Measurements from ENCODE around the gene NOLC1.

Gene NOLC1

DNA sequence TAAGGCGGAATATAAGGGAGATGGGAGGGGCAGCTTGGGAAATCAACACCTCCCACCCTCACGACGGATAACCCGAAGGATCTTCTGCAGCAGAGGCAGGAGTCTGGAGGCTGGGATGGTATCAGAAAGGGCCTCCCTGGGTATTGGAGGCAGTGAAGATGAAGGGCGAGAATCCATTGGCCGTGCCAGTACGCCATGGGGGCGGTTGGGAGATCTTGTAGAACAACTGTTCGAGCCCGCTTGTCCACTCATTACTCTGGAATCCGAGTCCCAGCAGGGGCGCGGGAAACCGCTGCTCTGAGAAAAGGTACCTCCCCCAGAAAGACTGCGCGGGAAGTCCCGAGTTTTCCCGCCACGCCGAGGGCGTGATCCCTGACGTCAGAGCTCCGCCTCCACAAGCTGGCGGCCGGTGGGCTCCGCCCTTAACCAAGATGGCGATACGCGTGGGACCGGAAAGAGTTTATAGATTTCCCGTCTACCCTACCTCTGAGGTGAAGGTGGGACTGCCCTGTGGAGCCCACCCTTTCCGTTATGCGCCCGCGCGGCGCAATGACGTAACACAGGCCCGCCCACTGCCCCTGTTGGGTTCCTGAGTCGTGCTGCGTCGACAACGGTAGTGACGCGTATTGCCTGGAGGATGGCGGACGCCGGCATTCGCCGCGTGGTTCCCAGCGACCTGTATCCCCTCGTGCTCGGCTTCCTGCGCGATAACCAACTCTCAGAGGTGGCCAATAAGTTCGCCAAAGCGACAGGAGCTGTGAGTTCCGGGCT, at the start of gene NOLC1:
NOLC1 (plus strand) TSS at position 616 of the 771 bp plus-strand sequence; CDS start at position 638, 22 bp downstream.
- DNase-seq (ENCODE audit: low read depth, low spot score) = peak; percentile 100

DNA sequence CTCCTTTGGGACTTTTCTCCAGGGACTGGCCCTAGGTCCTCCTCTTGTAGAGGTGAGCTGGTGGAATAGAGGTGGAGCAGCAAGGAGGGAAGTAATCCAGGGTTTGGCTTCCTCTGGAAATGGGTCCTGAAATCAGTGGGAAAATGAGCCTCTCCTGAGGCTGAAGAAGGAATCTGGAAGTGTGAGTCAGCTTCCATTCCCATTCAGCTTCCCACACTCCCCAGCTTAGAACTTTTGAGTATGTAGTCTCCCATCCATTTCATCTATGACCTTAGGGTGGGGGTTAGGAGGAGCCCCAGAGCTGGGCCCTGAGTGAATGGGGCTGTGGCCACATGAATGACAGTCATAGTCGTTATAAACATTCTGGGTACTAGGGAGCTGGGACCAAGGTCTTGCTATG, 49.8 kb upstream of the NOLC1 start:
- DNase-seq (ENCODE audit: low read depth, low spot score) = no peak

DNA sequence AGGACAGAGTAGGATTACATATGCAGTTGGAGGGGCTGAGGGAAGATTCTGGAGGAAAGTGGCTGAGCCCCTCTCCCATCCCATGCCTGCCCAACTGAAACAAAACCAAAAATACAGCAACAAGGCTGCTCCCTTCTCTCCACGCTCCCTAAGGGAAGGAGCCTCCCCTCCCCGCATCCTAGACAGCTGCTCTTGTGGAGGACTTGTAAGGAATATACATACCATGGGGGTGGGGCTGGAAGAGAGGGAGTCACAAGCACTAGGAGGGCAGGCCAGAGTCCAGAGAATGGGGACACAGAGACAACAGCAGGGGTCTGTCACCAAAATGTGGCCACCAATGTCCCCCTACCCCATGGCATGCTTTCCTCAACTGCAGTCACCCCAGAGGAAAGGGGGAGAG, 45.2 kb upstream of the NOLC1 start:
- no peak for DNase-seq (ENCODE audit: low read depth, low spot score)

DNA sequence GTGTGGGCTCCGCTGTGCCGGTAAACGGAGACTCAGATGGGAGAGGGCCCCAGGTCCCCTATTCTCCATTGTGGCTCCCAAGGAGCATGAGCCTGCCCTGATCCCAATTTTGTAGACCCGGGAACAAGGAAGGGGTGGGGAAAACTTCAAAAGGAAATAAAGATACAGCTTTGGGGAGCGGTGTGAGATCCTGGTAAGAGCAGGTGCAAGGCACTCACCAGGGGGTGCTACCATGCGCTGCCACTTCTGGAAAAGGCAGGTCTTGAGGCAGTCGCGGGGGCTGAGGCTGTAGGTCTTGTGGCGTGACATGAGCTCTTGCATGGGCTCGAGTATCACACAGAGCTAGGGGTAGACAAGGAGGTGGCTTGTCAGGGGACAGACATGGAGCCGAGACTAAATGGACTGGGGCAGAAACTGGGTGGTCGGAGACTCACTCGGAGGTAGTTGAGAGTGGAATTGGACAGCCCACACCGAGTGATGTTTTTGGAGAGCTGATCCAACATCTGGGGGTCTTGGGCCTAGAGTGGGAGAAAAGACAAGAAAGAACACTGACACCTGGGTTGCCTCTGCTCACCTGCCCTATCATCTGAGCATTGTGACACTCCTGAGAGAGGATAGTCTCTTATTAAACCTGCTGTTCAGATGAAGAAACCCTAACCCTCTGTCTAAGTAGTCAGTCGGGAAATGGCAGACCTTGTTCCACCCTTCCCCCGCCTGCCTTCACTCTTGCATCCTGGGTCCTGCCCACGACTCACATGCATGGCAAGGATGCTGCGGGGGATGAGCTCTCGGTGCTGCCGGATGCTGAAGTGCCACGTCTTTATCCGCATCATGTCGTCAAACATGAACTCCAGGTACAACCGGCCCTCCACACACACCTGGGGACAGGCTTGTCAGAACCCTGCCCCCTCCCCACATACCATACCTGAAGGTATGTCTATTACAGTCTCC, 42.7 kb upstream of the NOLC1 start:
- DNase-seq (ENCODE audit: low read depth, low spot score) = no peak

- DNase-seq (ENCODE audit: low read depth, low spot score) = no peak
Measured at GRCh38 chr10:102111276-102111675, 40.9 kb upstream of the NOLC1 start.

- DNase-seq (ENCODE audit: low read depth, low spot score) = no peak
Measured at GRCh38 chr10:102112210-102112817, 39.9 kb upstream of the NOLC1 start.

DNA sequence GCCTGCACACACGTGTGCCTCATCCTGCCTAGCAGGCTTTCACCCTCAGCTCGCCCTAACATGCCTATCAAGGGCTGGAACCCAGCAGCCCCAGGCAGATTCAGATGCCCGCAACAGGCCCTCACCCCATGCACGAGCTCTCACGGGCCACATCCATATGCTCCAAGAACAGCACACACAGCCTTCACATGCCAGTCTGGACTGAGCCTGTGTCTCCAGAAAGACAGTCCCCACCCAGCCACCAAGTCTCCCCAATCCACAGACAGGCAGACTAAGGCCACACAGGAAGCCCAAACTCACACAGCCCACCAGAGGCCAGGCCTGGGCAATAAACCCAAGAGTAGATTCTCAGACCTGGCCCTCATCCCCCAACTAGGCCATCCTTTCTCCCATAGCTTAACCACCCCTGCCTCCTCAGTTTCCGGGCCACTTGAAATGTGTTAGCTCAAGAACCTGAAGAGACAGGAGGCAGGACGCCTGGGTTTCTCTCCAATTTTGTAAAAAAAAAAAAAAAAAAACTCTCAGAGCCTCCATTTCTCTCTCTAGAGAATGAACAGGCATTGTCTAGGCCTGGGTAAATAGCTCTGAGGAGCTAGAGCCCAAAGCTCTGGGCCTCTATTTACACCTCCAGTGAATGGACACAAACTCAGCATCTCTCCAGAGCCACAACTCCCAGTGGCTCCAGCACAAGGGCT, 38.8 kb upstream of the NOLC1 start:
- DNase-seq (ENCODE audit: low read depth, low spot score) = no peak

DNA sequence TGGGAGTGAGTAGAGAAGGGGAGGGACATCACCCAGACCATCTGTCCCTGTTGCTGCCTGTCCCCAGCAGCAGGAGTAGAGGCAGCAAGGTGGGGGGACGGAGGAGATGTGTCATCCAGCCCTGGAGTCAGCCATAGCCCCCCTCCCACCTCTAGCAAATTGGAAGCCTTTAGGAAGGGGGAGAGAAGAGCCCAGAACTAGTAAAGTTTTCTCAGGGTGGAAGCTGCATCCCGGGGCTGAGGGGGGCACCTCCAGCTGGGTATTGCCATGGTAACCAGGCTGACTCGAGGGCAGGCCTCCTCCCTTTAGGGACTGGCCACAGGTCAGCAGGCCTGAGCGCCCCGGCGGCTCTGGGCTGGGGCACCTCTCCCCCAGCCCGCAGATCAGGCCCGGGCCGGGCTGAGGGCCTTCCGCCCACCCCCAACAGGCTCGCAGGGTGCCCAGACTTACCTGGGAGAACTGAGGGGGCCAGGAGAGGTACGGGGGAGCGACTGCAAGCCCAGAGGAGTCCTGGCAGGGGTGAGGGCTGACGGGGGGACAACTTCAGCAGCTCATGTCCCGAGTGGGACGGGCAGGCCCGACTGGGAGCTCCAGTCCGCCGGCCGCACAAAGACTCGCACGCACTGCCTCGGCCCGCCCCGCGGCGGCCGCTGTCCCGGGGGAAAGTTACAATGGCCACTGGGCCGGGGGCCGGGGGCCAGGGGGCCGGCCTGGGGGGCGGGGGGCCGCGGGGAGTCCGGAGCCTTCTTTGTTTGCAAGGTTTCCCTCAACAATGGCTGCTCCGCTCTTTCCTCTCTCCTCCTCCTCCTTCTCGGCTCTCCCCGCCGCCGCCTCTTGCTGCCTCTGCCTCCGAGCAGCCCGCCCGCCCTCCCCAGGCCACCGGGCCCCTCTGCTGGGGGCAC, 38.0 kb upstream of the NOLC1 start:
- no peak for DNase-seq (ENCODE audit: low read depth, low spot score)

DNA sequence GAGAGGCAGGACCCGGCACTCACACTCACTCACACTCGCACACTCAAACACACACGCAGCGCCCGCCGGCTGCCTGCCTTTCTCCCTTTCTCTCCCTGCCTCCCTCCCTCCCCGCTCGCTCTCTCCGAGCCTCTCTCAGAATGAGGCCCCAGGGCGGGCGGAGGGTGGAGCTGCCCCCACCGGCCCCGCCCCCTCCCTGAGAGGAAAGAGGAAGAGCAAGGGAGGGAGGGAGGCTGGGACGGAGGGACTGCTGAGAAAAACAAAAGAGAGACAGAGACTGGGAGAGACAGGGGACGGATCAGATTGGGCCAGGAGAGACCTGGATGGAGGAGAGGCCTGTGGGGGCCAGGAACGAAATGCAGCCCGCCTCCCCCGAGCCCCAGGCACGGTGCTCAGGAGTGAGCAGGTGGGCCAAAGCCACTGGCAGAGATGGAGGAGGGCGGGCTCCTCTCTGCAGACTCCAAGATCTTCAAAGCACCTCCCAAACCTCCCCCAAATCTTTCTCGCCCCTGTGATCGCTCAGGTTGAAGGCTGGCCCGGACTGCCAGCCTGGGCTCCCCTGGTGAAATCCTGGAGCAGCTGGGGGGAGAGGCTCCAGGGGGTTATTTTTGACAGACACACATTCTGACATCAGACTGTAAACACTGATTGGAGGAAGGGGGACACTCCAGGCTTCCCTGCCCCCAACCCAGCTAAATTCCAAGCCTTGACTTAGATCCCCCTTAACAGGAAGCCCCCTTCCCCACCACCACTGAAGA, 37.1 kb upstream of the NOLC1 start:
- DNase-seq (ENCODE audit: low read depth, low spot score) = peak; percentile 75

GRCh38 chr10:102115775-102116174, 36.4 kb upstream of the NOLC1 start:
- DNase-seq (ENCODE audit: low read depth, low spot score) = no peak

GRCh38 chr10:102116656-102117055, 35.5 kb upstream of the NOLC1 start:
- no peak for DNase-seq (ENCODE audit: low read depth, low spot score)

DNA sequence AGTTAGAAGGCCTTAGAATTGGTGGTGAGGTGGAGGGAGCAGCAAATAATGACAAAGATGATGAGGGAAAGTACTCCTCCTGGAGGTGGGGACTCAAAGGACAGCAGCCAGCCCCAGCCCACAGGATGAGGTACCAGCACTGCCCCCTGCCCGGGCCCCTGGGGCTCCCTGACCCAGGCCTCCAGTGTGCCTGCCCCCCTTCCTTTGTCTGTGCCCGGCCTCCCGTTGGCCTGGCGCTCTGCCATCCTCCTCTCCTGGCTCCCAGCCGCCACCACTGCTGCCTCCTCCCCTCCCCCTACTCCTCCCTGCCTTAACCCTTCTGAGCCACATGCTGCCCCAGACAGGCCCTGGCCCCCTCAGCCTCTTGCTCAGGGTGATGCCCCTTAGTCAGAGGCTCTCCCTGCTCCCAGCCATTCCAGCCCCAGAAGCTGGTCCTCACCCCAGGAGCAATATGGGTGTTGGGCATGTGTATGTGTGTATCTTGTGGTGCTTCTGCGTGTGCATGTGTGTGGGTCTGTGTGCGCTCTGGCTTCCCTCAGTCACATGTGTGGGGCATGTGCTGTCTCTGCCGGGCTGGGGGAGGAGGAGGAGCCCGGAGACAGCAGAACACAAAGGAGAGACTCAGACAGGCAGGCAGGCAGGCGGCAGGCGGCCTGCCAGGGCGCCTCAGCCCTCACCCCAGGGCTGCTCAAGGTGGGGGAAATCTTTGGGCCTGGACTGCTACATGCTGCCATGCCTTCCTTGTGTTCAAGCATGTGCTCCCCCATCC, 34.6 kb upstream of the NOLC1 start:
- DNase-seq (ENCODE audit: low read depth, low spot score) = peak; percentile 37

GRCh38 chr10:102118867-102119266, 33.3 kb upstream of the NOLC1 start:
- no peak for DNase-seq (ENCODE audit: low read depth, low spot score)

DNA sequence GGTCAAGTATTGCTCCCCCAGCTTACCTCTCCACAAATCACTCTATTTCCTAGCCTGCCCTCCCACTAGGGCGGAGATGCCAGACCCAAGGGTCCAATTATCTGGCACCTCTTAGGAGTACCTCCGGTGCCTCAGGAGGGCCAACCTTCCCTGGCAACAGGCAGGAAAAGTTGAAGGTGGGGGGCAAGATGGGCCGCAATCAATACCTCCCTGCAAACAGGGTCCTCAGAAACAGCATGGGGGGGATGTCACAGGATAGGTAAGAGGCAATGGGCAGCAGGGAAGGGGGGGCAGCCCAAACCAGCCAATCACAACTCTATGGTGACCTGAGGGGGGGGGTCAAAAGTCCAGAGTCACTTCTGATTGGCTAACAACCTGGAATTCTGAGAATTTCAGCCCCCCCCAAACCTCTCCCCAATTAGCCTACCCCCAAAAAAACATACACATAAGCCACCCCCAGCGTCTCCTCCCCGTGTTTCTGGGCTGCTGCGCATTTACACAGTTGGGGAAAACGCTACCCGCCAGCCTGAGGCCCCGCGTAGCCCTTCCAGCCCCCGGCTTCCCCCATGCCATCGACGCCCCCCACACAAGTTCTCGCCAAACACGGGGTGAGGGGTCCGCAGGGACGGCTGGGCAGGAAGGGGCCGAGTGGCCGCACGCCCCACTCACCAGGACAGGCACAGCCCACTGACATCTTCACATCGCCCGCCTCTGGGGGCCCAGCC, 32.6 kb upstream of the NOLC1 start:
- DNase-seq (ENCODE audit: low read depth, low spot score) = no peak

DNA sequence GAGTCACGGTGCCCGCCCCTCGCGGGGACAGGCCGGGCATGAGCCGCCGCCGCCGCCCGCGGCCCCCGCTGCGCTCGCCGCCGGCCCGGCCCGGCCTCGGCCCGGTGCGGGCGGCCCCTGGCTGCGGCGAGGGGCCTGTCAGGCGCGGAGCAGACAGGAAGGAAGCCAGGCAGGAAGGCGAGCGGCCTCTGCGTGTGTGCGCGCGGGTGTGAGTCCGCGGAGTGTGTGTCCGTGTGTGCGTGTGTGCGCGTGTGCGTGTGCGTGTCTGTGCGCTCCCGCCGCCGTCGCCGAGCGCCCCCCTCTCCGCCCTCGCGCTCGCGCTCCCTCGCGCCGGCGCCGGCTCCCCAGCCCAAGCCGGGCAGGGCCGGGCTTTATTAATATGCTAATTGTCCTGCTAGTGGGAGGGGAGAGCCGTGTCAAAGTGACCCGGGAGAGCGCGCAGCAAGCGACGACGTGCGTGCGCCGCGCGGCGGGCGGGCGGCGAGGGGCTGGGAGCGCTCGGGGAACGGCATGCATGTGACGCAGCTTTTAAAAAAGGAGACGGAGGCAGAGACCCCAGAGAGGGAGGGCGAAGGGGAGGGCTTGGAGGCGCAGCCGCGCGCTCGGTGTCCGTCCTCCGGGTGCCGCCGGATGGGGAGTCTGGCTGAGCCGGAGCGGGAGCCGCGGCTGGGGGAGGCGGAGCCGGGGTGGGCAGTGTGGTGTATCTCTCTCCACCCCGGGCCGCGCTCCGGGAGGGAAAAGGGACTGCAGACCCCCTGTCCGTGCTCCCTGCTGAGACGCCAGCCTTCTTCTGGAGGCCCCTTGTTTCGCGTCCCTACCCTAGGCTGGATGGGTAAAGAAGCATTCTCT, 31.8 kb upstream of the NOLC1 start, which contains the start of gene LDB1:
LDB1 (minus strand) TSS at position 227 of the 849 bp plus-strand sequence. CDS start 258 bp downstream, outside the sequence.
- no peak for DNase-seq (ENCODE audit: low read depth, low spot score)

DNA sequence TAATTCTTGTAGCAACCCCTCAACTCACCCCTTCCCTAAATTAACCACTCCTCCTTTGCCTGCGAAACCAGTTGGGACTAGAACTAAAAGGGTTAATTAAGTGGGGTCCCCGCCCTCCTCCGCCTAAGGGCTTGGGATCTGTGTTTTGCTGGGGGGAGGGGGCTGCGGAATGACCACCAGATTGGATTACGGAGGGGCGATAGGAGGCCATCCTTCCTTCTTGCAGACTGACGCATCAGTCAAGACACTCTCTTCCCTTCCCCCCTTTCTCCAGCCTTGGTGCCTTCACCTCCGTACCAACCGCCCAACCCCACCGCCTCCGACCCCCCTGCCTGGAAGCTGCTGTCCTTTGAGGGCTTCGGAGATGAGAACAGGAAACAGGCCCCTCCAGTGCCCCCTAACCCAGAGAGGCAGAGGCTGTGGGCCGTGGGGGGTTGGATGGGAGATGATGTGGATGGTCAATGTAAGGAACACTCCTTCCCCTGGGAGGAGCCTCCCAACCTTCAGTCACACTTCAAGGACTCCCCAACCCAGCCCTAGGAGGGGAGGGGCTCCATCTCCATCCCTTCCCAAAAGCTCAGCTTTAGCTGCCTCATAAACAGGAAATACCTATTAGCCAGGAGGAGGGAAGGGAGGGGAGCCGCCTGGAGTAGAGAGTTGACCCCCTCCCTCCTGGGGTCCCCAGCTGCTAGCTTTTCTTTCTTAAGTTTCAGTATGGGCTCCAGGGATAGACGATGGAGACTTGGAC, 31.0 kb upstream of the NOLC1 start:
- DNase-seq (ENCODE audit: low read depth, low spot score) = no peak

Data from activated CD4-positive, CD25-positive, alpha-beta regulatory T cell treated with anti-CD3 and anti-CD28 coated beads, Interleukin-2, amount 50 U/mL, for 16 hours (primary cell).